ENCODE measurements around the gene CCDC28A. TPM values are rescaled to one million over a fixed set of nuclear protein-coding genes. Genes with fewer than 3 reads are reported as not detected.

Gene CCDC28A
- total and polyA plus RNA-seq, 2 of the 4 experiments (the other 2 are of a cell fraction) = 6.8 to 8.0 TPM

- Histone ChIP-seq H3K27ac (ENCODE audit: insufficient read depth, low read length) (no peak overlapping the region), H3K79me1 (ENCODE audit: low read depth in 1 of 2, low read length in 2 of 2) (no peaks in the 10 kb centered on the region), H2BK120ac (ENCODE audit: low read depth, low read length) (no peak overlapping the region), H3K36me3 (ENCODE audit: control insufficient read depth, insufficient read depth, low read length) (no peaks in the 10 kb centered on the region), H2AFZ (replicated peaks; ENCODE audit: low read length, poor library complexity) (no peak overlapping the region), H3K4ac (ENCODE audit: low read depth, low read length) (no peak overlapping the region), H3K4me1 (ENCODE audit: control insufficient read depth, insufficient read depth, low read length) (no peaks in the 10 kb centered on the region), H2AK5ac (ENCODE audit: low read depth, low read length) (no peak overlapping the region), H3K9ac (ENCODE audit: low read depth, low read length) (no peak overlapping the region), H2BK15ac (ENCODE audit: low read depth, low read length) (no peak overlapping the region), H3K4me2 (ENCODE audit: low read depth, low read length) (no peak overlapping the region), H4K91ac (ENCODE audit: insufficient read depth, low read depth, low read length) (no peak overlapping the region), H3K56ac (ENCODE audit: extremely low read depth, insufficient read depth, low read length) (no peak overlapping the region), H2BK5ac (ENCODE audit: low read depth, low read length, poor library complexity, severe bottlenecking) (no peak overlapping the region), H2AK9ac (replicated peaks; ENCODE audit: low read depth, low read length, poor library complexity) (no peak overlapping the region), H2BK20ac (ENCODE audit: low read depth, low read length) (no peak overlapping the region), H3K9me3 (ENCODE audit: control insufficient read depth, insufficient read depth, low read length) (no peaks in the 10 kb centered on the region), H4K20me1 (ENCODE audit: insufficient read depth, low read length) (no peaks in the 10 kb centered on the region), H3K27me3 (ENCODE audit: control insufficient read depth, insufficient read depth, low read length) (no peaks in the 10 kb centered on the region), H3K23ac (ENCODE audit: low read depth, low read length) (no peak overlapping the region), H3K4me3 (ENCODE audit: insufficient read depth, low read depth, low read length) (no peak overlapping the region), H3K9me1 (ENCODE audit: insufficient read depth, low read length) (no peaks in the 10 kb centered on the region), H3K18ac (ENCODE audit: low read depth, low read length) (no peak overlapping the region), H3K14ac (replicated peaks; ENCODE audit: low read depth, low read length) (no peak overlapping the region), H4K8ac (ENCODE audit: low read depth in 2 of 2, low read length in 2 of 2) (no peak overlapping the region), H4K5ac (ENCODE audit: low read depth, low read length) (no peak overlapping the region)
- intact Hi-C loops (cut with micrococcal nuclease) = no loop called here
- in situ Hi-C loops (cut with MboI; ENCODE audit: low sequenced_read_pairs) = no loop called here
- dilution Hi-C loops (cut with HindIII; ENCODE audit: low sequenced_read_pairs, unreplicated experiment) = no loop called here
- ATAC-seq (ENCODE audit: low read depth) (no peak), DNase-seq (no peak)
- BruUV-seq (replicated peaks) = no TSS peak
- ChIA-PET CTCF (no interaction called here), POLR2A (ENCODE audit: unreplicated experiment) (no interaction called here)
- TF ChIP-seq MXI1 (IDR thresholded peaks at IDR 0.05; ENCODE audit: borderline replicate concordance, low read depth, low read length) (no peak), CHD1 (IDR thresholded peaks at IDR 0.05; ENCODE audit: low read depth, low read length) (no peak), MAFK (IDR thresholded peaks at IDR 0.05; ENCODE audit: low read depth, low read length) (no peak)
- WGBS, 2 experiments (ENCODE audit: extremely low coverage in 2 of 2, insufficient read length in 1 of 2) = no CpG with 5 or more reads among the region's 4 CpGs
Measured at GRCh38 chr6:138833816-138834539, 60.4 kb downstream of the CCDC28A start.
